Lung (tissue), 12 donors: Measurements from ENCODE around the gene GIT1. TPM values are rescaled to one million over a fixed set of nuclear protein-coding genes. Genes with fewer than 3 reads are reported as not detected.

Source experiments
- ATAC-seq: fragments of 200-7000 bp; cut with Tn5 transposase; one replicate; pipeline ENCODE4 v1.9.1; 2020; ENCODE audit warnings: moderate number of reproducible peaks; ENCODE audit not compliant: insufficient read depth, low FRiP score
- DNase-seq, 3 donors: peaks; one replicate each; pipeline ENCODE4 v3.0.0-alpha.2; 2013 to 2017
- H3K27ac ChIP-seq, 2 donors: one replicate each; pipeline ENCODE4 v1.5.1; 2013; ENCODE audit warnings: mild to moderate bottlenecking in 2 of 2, moderate library complexity in 2 of 2, control low read depth in 1 of 2, inconsistent platforms in 1 of 2, low read depth in 1 of 2, low read length in 1 of 2
- H3K27me3 ChIP-seq, 3 donors: one replicate each; pipeline ENCODE4 v1.5.1; 2013; ENCODE audit warnings: low read length in 2 of 3; ENCODE audit not compliant: control insufficient read depth in 3 of 3, insufficient read depth in 3 of 3
- H3K36me3 ChIP-seq, 4 donors: one replicate each; pipeline ENCODE4 v1.5.1; 2013; ENCODE audit warnings: low read length in 4 of 4, mild to moderate bottlenecking in 1 of 4, moderate library complexity in 1 of 4; ENCODE audit not compliant: control insufficient read depth in 4 of 4, insufficient read depth in 4 of 4
- H3K4me1 ChIP-seq, 5 donors: one replicate each; pipeline ENCODE4 v1.5.1; 2013; ENCODE audit warnings: low read length in 5 of 5, mild to moderate bottlenecking in 2 of 5, moderate library complexity in 1 of 5; ENCODE audit not compliant: control insufficient read depth in 5 of 5, insufficient read depth in 5 of 5
- H3K4me3 ChIP-seq: one replicate; pipeline ENCODE4 v1.5.1; 2013; ENCODE audit warnings: mild to moderate bottlenecking, control low read depth, moderate library complexity
- H3K9ac ChIP-seq, 2 donors: one replicate each; pipeline ENCODE4 v1.5.1; 2013; ENCODE audit warnings: low read length in 2 of 2, control low read depth in 1 of 2; ENCODE audit not compliant: insufficient read depth in 1 of 2
- H3K9me3 ChIP-seq, 4 donors: one replicate each; pipeline ENCODE4 v1.5.1; 2013; ENCODE audit warnings: low read length in 3 of 4, mild to moderate bottlenecking in 1 of 4, moderate library complexity in 1 of 4; ENCODE audit not compliant: control insufficient read depth in 4 of 4, insufficient read depth in 3 of 4
- CTCF ChIP-seq: IDR thresholded peaks from 2 replicates; pipeline ENCODE4 v1.5.1; 2012; ENCODE audit warnings: mild to moderate bottlenecking; ENCODE audit errors: control extremely low read depth, extremely low read depth
- WGBS, 2 donors: extraction: QIAGEN DNeasy Blood & Tissue Kit; methylation state at CpG; one replicate each; pipeline ENCODE4 v1.1.7; 2013; 5-methylcytosine and 5-hydroxymethylcytosine counted together
- polyA plus RNA-seq, 2 donors: library from polyadenylated mRNA; stranded (reverse); fragments of 200-250 nt; gene quantifications; one replicate each; pipeline ENCODE4 v1.2.1, GENCODE V29; 2013
- total RNA-seq, 2 donors: library from RNA; depleted of rRNA in 1 of 2; stranded (reverse); fragments of >200 nt in 1 of 2; gene quantifications; one replicate each; pipeline ENCODE4 v1.2.1, GENCODE V29; 2014 to 2021
- donor health status: control.
- donor health status: control.
- donor health status: Bipolar disorder and iron deficiency.
- donor health status: healthy.
- donor health status: DM: yes; HTN: yes; CAD: no.

GIT1 gene
- total and polyA plus RNA-seq, 4 donors: 29.8 to 49.9 (median 41.2) TPM

- WGBS, 2 donors: 89 to 91% methylated on average over 20 of the region's 20 CpGs
- no peak overlapping the region for H3K27ac ChIP-seq
- TF ChIP-seq CTCF: no peak
- no peak overlapping the region for H3K9ac ChIP-seq
- DNase-seq (peak in 1 of 3 donors; percentile 9), ATAC-seq (no peak)
- H3K36me3 ChIP-seq: peaks cover 0 to 43% (median 18%) of the 10 kb centered on the region in 4 donors
- peaks cover 0 to 26% (median 5%) of the 10 kb centered on the region in 5 donors for H3K4me1 ChIP-seq
- H3K9me3 ChIP-seq: peaks cover 0 to 3% (median 0%) of the 10 kb centered on the region in 4 donors
- no peaks in the 10 kb centered on the region for H3K27me3 ChIP-seq
- H3K4me3 ChIP-seq: no peak overlapping the region
Observed at GRCh38 chr17:29581583-29582253, 7.7 kb downstream of the GIT1 start.

- DNase-seq (peak; percentile 74 to 83 (median 79)), ATAC-seq (peak; percentile 86)
- H3K9me3 ChIP-seq: peaks cover 0 to 3% (median 0%) of the 10 kb centered on the region in 4 donors
- peaks cover 0 to 19% (median 5%) of the 10 kb centered on the region in 5 donors for H3K4me1 ChIP-seq
- no peak overlapping the region for H3K27ac ChIP-seq
- 64 to 68% methylated on average over 15 of the region's 15 CpGs for WGBS, 2 donors
- H3K4me3 ChIP-seq: no peak overlapping the region
- peak; percentile 95 for TF ChIP-seq CTCF
- no peak overlapping the region for H3K9ac ChIP-seq
- H3K36me3 ChIP-seq: peaks cover under 1 to 59% (median 24%) of the 10 kb centered on the region in 4 donors
- H3K27me3 ChIP-seq: no peaks in the 10 kb centered on the region
Observed at GRCh38 chr17:29579866-29580771, 9.3 kb downstream of the GIT1 start.

- Histone ChIP-seq H3K9ac (no peak overlapping the region), H3K4me1 (peaks cover 0 to 9% (median 0%) of the 10 kb centered on the region in 5 donors), H3K27me3 (no peaks in the 10 kb centered on the region), H3K36me3 (peaks cover 3 to 70% (median 29%) of the 10 kb centered on the region in 4 donors), H3K9me3 (peaks cover 0 to 3% (median 0%) of the 10 kb centered on the region in 4 donors), H3K27ac (no peak overlapping the region), H3K4me3 (no peak overlapping the region)
- 96 to 97% methylated on average over 14 of the region's 14 CpGs for WGBS, 2 donors
- no peak for TF ChIP-seq CTCF
- no peak for DNase-seq
- ATAC-seq: no peak
Observed at GRCh38 chr17:29578626-29579485, 10.6 kb downstream of the GIT1 start.
